ENCODE measurements around the gene USP3.

USP3 gene

GRCh38 chr15:63504247-63504978, at the start of gene USP3:
Gene USP3, plus strand, starts transcription at chr15:63504593. Its CDS starts 147 bp downstream, at chr15:63504740.
- peak; percentile 92 for DNase-seq (ENCODE audit: low spot score)

DNA sequence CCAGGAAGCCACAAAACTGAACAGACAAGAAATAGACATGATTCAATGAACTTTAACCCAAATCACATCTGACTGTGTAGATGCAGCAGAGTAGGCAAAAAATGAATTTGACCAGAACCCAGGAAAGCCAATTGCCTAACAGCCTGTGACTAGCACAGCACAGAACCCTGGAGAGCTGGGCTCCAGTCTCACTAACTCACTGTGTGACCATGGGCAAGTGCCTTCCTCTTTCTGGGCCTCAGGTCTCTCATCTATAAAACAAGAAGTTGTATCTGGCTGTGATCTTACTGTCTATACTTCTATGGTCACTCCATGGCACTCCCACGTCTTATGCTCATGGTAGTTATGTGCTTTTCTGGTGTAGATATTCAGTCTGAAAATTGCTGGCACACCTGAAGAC, 48.1 kb upstream of the USP3 start:
- DNase-seq (ENCODE audit: low spot score), result no peak

DNA sequence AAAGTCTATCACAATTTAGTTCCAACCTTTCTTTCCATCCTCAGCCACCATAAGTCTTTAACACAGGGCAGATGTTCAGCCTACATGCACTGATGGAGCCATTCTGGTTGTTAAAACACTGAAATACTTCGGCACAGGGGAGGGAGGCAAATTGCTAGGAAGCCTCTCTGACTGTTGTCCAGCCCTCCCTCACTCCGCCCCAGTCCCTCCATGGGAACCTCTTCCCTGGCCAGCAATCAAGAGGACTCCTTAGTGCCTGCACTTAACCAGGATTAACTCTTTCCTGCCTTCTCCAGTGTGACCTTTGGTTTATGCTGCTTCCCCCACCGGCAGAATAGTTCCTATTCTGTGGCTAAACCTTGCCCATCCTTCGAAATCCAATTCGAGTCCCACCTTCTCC, 47.0 kb upstream of the USP3 start:
- DNase-seq (ENCODE audit: low spot score), result no peak

DNA sequence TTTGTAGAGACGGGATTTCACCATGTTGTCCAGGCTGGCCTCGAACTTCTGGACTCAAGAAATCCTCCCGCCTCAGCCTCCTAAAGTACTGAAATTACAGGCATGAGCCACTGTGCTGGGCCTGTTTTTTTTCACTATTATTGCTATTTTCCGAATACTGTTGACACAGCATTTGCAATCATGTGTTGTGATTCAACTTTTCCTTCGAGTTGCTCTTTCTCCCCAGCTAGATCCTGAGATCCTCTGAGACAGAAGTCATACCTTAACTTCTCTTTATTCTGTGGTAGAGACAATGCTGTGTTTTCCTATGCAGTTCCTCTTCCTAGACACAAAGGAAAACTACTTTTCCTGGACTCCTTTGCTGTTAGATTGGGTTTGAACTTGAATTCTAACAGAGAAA, 46.4 kb upstream of the USP3 start:
- DNase-seq (ENCODE audit: low spot score), result no peak

GRCh38 chr15:63458794-63459395, 45.5 kb upstream of the USP3 start:
- DNase-seq (ENCODE audit: low spot score), result no peak

- no peak for DNase-seq (ENCODE audit: low spot score)
These were observed 43.9 kb upstream of the USP3 start for GRCh38 chr15:63460210-63461155.

DNA sequence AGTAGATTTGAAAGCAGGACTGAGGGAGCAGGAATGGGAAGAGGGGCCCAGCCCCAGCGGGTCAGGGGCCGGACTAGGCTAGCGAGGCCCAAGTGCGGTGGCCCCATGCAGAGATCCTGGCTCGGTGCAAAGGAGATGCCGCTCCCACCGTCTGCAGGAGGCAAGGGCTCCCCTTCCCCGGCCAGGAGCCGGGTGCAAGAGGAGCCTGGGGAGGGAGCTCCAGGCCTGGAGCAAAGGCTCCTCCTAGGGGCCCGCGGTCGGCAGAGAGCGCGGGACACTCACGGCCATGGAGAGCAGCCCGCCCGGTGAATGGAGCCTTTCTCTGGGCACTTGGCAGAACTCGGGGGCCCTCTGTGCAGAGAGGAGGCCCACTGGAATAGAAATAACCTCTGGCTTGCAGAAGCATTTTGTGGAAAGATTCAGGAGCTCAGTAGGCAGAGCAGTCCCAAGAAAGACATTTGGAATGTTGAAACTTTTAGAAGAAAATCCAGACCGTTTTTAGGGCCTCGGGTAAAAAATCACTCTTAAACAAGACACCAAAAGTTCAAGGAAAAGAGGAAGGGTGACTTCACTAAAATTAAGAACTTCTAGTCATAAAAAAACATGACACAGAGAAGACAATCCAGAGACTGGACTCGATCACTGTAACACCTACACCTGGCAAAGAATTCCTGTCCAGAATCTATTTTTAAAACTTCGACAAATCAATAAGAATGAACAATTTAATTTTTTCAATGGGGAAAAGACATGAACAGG, 43.0 kb upstream of the USP3 start:
- peak; percentile 15 for DNase-seq (ENCODE audit: low spot score)

GRCh38 chr15:63462088-63462487, 42.3 kb upstream of the USP3 start:
- no peak for DNase-seq (ENCODE audit: low spot score)

GRCh38 chr15:63463036-63463435, 41.4 kb upstream of the USP3 start:
- no peak for DNase-seq (ENCODE audit: low spot score)

GRCh38 chr15:63463793-63464192, 40.6 kb upstream of the USP3 start:
- DNase-seq (ENCODE audit: low spot score), result no peak

GRCh38 chr15:63465104-63465503, 39.3 kb upstream of the USP3 start:
- DNase-seq (ENCODE audit: low spot score), result no peak

- peak; percentile 74 for DNase-seq (ENCODE audit: low spot score)
These were observed 37.8 kb upstream of the USP3 start for GRCh38 chr15:63466378-63467192.

DNA sequence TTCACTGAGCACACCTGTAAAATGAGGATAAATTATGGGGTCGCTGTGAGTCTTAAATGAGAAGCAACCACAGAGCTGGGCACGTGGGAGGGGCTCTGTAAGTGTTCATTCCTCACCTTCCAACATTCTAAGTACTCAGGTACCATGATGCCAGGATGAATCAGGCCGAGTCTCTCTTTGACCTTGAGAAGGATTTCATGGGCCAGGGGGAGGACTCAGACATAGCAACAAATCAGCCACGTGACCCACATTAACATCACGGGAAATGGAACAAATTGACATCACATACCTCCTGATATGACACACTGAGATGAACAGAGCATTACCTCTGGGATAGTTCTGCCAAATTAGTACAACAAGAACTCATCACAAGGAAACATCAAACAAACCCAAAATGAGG, 35.2 kb upstream of the USP3 start:
- DNase-seq (ENCODE audit: low spot score), result no peak

DNA sequence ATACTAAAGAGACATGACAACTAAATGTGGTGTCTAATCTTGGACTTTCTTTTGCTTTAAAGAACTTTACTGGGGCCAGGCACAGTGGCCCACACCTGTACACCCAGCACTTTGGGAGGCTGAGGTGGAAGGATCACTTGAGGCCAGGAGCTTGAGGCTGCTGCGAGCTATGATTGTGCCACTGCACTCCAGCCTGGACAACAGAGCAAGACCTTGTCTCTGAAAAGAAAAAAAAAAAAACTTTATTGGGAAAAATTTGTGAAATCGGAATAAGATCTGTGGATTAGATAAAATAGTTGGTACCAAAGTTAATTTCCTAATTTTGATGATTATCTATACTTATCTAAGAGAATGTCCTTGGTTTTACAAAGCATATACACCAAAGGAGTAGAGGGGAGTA, 34.4 kb upstream of the USP3 start:
- no peak for DNase-seq (ENCODE audit: low spot score)

DNA sequence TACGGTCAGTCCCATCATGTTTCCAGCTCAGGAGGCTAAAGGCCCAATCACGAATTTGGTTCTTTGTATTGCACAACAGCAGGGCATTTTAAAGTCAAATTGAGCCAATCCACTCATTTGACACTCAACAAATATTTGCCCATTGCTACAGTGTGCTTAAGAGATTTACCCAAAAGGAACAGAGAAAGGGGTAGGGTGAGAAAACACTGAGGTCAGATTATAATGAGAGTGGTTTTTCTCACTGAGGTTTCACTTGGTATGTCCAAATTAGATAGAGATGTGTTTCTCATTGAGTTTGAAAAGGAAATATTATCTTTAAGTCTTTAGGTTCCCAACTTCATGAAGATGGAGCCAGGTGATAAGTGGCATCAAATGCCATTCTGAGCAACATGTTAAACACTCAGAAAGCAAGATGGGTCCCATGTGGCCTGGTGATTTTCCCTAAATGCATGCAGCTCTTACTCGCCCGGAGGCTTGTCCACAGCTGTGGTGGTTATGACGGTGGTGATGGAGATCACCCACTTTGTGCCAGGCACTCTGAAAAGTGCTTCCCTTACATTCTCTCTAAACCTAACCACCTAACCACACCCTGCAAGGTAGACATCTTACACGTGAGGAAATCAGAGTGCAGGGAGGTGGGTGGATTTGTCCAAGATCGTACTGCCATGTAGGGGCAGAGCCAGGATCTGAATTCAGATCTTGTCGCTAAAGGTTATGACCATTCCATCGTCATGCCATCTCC, 31.2 kb upstream of the USP3 start:
- no peak for DNase-seq (ENCODE audit: low spot score)

GRCh38 chr15:63473749-63473998, 30.7 kb upstream of the USP3 start:
- no peak for DNase-seq (ENCODE audit: low spot score)

DNA sequence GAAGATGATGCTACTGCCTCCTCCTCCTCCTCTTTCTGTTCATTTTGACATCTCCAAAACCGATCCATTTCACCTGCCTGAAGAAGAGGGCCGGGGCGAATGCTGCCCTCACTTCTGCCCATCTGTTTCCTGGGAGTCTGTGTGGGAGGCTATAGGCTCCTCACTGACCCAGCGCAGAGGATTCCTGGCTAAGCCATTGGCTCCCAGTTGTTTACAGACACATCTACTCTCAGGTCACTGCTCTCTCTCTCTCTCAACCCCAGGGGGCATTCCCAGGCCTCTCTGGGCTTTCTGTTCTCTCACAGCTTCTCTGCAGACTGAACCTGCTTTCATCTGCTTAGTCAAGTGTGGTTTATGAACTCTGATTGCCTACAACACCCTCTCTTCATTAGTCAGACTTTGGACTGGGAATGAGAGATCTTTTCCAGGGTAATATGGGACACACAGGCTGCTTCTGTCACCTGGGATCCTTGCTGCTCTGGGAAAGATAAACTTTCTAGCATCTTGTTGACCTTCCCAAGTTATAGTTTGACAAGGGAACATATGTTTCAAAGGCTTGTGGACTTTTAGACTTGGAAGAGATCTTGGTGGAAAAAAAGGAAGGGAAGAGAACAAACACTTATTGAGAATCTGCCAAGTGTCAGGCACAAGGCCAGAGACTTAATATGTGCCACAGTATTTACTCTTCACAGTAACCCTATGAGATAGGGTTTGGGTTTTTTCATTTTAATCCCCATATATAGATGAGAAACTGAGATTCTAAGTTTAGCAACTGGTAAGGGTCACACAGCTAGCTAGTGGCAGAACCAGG, 30.2 kb upstream of the USP3 start:
- peak; percentile 30 for DNase-seq (ENCODE audit: low spot score)

GRCh38 chr15:63474810-63475316, 29.5 kb upstream of the USP3 start:
- DNase-seq (ENCODE audit: low spot score), result no peak

GRCh38 chr15:63475707-63476106, 28.7 kb upstream of the USP3 start:
- no peak for DNase-seq (ENCODE audit: low spot score)

GRCh38 chr15:63476229-63476632, 28.2 kb upstream of the USP3 start:
- no peak for DNase-seq (ENCODE audit: low spot score)
